Vagina (tissue), 2 donors: ENCODE data around the gene TTLL11.

Source experiments
- CTCF ChIP-seq, 3 experiments: fragments of 450-650 bp in 2 of 3; fragments of 200-600 bp in 1 of 3; sonication (generic) in 1 of 3; IDR thresholded peaks; one replicate each; pipeline ENCODE4 v1.5.1; 2017 to 2019; ENCODE audit warnings: antibody characterized with exemption in 3 of 3, mild to moderate bottlenecking in 2 of 3, moderate library complexity in 2 of 3
- POLR2A ChIP-seq, 2 donors: fragments of 450-650 bp; IDR thresholded peaks; one replicate each; pipeline ENCODE4 v1.6.1; 2017; ENCODE audit warnings: antibody characterized with exemption in 2 of 2, mild to moderate bottlenecking in 2 of 2, moderate library complexity in 2 of 2
- POLR2AphosphoS5 ChIP-seq, 2 donors: sonication (generic); formaldehyde crosslinking; IDR thresholded peaks; one replicate each; pipeline ENCODE4 v1.9.0; 2017; ENCODE audit warnings: antibody characterized with exemption in 2 of 2, mild to moderate bottlenecking in 2 of 2, low read depth in 1 of 2; ENCODE audit not compliant: insufficient read depth in 1 of 2

DNA sequence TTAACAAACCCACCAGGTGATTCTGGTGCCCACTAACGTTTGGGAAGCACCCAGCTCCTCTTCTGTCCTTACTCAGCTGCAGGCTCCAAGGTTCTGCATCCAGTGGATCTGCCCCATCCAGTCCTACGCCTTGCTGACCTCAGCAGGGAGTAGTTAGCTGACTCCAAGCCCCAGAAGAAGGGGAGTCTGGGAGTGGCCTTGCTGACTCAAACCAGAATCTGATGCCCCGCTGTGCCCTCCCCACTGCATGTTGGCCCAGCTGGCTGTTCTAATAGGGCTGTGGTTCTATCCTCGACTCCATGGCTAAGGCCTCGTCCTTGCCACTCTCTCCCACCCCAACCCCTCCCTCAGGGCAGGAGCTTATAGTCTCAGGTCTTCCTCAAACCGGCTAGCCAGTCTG is 136.3 kb downstream of the TTLL11 start:
- no peak for TF ChIP-seq CTCF (IDR thresholded peaks at IDR 0.05)
- TF ChIP-seq POLR2A (IDR thresholded peaks at IDR 0.05), result no peak
- TF ChIP-seq POLR2AphosphoS5 (IDR thresholded peaks at IDR 0.05; ENCODE audit: insufficient read depth in 1 of 2, low read depth in 1 of 2), result no peak
